HTR-8/SVneo (cell line): Measurements from ENCODE around the gene MEIOB.
"Not testable (repeated sequence)": the region's sequence is repeated elsewhere in the genome, so short reads cannot be mapped to it uniquely, and the experiment has no call there.

Experiments used
- DNase-seq: peaks from one replicate; pipeline ENCODE4 v3.0.0; 2011; ENCODE audit warnings: low spot score, mixed read lengths; ENCODE audit not compliant: insufficient read length
- FAIRE-seq: peaks from 2 replicates; lab custom pipeline; 2011; peaks lifted over from hg19 to GRCh38; lab: Jason Lieb, UNC

The MEIOB gene

DNA sequence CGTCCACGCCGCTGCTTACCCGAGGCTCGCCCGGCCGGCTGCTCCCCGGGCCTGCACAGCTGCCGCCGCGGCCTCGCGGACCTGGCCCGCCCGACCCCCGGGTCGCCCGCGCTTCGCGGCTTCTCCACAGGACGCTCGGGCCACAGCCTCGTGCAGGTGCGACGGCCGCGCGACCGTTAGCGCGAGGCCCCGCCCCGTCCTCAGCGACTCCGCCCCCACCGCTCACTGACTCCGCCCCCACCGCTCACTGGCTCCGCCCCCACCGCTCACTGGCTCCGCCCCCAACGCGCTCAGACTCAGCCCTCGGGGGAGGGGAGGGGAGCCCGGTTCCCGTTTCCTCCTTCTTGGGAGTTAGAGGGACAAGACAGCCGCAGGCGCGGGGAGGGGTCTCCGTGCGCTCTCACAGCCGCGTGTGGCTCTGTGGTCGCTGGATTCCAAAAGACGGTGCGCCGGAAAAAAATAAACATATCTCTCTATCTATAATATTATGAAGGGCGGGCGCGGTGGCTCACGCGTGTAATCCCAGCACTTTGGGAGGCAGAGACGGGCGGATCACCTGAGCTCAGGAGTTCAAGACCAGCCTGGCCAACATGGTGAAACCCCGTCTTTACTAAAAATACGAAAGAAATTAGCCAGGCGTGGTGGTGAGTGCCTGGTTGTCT lies at the start of gene MEIOB:
MEIOB (minus strand) TSS at position 191 of the 662 bp plus-strand sequence. CDS start 3,989 bp downstream, outside the sequence.
- FAIRE-seq: no peak
- no peak for DNase-seq

DNA sequence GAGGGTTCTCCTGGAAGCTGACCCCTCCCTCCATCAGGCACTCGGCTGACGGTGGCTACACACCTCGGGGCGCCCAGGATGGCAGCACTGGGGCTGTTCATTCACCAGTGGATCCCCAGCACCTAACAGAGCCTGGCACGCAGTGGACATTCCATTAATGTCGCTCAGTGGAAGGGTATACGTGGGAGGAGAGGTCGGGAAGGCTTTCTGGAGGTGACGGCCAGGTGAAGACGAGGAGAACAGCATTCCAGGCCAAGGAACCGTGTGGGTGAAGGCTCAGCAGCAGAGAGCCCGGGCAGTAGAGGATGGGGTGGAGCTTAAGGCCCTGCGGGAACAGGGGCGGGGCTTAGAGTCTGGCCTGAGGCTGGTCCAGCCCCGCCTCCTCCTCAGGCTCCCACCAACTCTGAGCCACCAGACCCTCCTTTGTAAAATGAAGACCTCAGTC lies 48.8 kb upstream of the MEIOB start:
- DNase-seq: peak; percentile 54
- no peak for FAIRE-seq

DNA sequence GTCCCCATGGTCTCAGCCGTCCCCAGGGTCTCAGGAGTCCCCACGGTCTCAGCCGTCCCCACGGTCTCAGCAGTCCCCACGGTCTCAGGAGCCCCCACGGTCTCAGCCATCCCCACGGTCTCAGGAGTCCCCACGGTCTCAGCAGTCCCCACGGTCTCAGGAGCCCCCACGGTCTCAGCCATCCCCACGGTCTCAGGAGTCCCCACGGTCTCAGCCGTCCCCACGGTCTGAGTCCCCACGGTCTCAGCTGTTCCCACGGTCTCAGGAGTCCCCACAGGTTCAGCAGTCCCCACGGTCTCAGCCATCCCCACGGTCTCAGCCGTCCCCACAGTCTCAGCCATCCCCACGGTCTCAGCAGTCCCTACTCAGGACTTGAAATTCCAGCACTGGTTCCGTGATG lies 48.2 kb upstream of the MEIOB start:
- FAIRE-seq, DNase-seq: not testable (repeated sequence)

GRCh38 chr16:1919327-1919998 lies 47.5 kb upstream of the MEIOB start:
- FAIRE-seq (no peak), DNase-seq (no peak)

DNA sequence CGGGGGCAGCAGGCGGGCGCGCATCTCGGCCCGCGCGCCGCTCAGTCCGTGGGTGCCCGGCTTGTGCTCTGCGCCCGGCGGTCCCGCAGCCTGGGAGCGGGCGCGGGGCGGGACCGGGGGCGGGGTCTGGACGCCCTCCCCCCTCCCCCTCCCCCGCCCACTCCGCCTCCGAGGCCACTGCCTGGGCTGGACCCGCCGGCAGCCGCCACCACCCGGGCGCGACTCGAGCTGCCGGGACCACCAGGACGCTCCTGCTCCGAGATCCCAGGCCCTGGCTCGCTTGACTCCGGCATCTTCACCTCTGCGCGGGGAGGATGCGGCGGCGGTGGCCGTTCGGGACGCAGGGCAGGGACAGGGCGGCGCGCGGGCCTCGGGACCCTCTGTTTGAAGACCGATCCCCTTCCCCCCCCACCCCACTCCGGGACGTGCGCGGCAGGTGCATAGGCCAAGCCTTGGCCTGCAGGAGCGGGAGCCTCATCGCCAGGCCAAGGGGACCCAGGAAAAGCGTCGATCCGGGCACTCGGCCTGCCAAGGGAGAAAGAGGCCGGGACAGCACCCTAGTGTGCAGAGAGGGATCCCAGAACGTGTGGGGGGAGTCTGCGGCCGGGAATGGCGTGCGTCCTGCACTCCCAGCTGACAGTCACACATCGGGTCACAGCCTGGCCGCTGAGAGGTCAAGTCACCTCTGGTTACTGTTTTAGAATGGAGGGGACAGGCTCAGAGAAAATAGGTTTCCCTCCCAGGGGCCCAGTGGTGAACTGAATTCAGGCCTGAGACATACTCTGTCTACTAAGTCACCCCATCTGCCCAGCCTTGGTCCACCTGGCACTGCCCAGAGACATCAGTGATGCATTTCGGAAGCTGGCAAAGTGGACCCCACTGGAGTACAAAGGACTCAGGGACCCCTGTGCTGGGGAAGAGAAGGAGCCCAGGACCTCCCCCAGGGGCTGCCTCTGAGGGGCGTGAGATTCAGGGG lies 46.7 kb upstream of the MEIOB start, which contains the start of gene HS3ST6:
HS3ST6 (minus strand) TSS at position 65 of the 976 bp plus-strand sequence. CDS start 92 bp downstream, outside the sequence.
- no peak for DNase-seq
- FAIRE-seq: no peak

GRCh38 chr16:1917665-1918350 lies 45.8 kb upstream of the MEIOB start:
- FAIRE-seq (no peak), DNase-seq (no peak)

- FAIRE-seq (no peak), DNase-seq (no peak)
Observed at GRCh38 chr16:1917056-1917664, 45.2 kb upstream of the MEIOB start.

- FAIRE-seq: no peak
- no peak for DNase-seq
Observed at GRCh38 chr16:1916640-1916990, 44.7 kb upstream of the MEIOB start.

DNA sequence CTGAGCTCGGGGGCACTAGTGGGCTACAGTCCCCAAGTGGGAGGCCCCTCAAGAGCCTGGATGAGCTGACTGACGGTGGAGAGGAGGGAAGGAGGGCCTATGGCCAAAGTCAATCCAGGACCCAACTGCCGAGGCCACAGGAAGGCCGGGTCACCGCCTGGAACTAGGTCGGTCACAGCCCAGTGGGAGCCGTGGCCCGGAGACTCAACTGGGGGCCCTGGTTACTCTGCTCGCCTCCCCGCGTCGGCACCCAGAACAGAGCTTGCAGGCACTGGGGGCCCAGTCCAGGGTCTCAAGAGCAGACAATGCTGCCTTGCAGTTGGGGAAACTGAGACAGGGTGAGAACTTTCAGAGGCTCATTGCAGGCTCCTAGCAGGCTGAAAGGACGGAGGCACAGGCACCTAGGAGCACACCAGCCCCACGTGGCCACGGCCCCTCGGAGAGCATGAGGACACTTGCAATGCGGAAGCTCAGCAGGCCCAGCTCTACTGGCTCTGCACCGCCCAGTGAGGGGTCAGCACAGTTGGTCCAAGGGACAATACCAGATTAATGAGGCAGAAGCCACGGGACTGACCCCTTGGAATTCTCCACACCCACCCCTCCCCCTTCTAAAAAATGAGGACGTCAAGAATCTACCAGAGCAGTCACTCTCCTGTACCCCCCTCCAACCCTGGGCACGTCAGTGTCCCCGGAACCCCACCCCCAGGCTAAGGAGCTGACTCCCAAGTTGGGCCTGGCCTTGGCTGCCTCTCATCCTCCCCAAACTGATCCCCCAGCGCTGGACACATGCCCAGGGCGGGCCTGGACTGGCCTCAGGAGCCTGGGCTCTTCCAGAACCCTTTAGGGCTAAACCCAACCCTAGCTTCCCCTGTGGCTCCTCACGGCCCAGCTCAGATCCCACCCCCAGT lies 44.0 kb upstream of the MEIOB start:
- DNase-seq: no peak
- no peak for FAIRE-seq

- no peak for FAIRE-seq
Observed at GRCh38 chr16:1914988-1915387, 43.0 kb upstream of the MEIOB start.

GRCh38 chr16:1914084-1914608 lies 42.2 kb upstream of the MEIOB start:
- no peak for DNase-seq
- no peak for FAIRE-seq

More at GRCh38 chr16:1914988-1915387, 43.0 kb upstream of the MEIOB start:
- DNase-seq: no peak

- no peak for FAIRE-seq
Observed at GRCh38 chr16:1913327-1914083, 41.5 kb upstream of the MEIOB start.

GRCh38 chr16:1912215-1912543 lies 40.2 kb upstream of the MEIOB start:
- no peak for DNase-seq

More at GRCh38 chr16:1913327-1914083, 41.5 kb upstream of the MEIOB start:
- no peak for DNase-seq

DNA sequence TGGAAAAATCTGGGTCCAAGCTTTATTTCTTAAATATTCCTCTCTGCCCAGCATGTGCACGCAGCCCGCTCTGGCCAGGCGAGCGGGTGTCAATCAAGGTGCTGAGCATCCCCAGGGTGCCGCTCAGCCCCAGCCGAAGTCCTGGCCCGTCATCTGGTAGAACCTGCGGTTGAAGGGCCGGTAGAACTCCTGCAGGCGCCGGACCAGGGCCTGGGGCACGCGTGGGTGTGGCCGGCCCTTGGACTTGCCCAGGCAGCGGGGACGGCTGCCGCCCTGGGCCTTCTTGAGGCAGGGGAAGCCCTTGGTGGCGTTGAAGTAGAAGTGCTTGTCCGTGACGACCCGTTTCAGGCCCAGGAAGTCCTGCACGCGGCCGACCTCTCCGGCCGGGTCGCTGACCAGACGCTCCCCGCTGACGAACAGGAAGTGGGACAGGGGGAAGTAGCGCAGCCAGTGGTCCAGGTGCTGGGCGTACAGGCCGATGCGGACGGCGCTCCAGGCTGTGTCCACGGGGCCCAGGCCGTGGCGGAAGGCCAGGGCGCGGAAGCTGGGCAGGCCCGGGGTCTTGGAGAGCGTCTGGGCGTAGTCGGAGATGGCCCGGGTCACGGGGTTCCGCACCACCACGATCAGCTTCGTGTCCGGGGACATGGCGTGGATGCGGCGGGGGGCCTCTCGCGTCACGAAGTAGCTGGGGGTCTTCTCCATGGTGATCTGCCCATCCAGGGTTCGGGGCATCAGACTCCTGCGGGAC lies 39.7 kb upstream of the MEIOB start:
- DNase-seq (no peak), FAIRE-seq (no peak)

More at GRCh38 chr16:1912215-1912543, 40.2 kb upstream of the MEIOB start:
- no peak for FAIRE-seq

GRCh38 chr16:1909561-1910231 lies 37.7 kb upstream of the MEIOB start:
- DNase-seq: no peak
- FAIRE-seq: no peak

DNA sequence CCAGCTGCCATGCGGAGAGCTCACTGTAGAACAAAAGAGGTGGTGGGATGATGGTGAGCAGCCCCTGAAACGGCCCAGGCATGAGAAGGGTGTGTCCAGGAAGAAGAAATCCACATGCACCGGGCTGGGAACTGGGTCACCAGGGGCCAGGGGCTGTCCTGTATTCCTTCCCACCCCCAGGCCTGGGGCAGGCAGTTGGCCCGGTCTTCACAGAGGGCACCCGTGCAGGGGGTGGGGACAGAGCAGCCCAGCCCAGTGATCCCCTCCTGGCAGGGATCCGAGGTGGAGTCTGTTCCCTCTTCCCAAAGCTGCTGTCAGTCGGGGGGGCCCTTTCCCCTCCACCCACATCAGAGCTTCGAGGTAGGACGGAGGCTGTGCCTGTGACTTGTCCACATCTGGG lies 37.0 kb upstream of the MEIOB start:
- DNase-seq (no peak), FAIRE-seq (no peak)
